Neutrophil (primary cell): Measurements from ENCODE around the gene FHOD3.

Experiments
- H3K27ac ChIP-seq: fragments of 200-600 bp; sonication (generic); 2 replicates; pipeline ENCODE4 v1.5.1; 2016; ENCODE audit warnings: mild to moderate bottlenecking, moderate library complexity
- H3K27me3 ChIP-seq: fragments of 200-600 bp; sonication (generic); 2 replicates; pipeline ENCODE4 v1.6.0; 2016; ENCODE audit warnings: mild to moderate bottlenecking
- H3K36me3 ChIP-seq: fragments of 200-600 bp; sonication (generic); 2 replicates; pipeline ENCODE4 v1.5.1; 2017
- H3K4me1 ChIP-seq, 2 experiments: fragments of 200-600 bp in 1 of 2; sonication (generic) in 1 of 2; 1 replicate in 1 of 2; 2 replicates in 1 of 2; pipeline versions ENCODE4 v1.5.1 to v1.6.1; 2013 to 2016; ENCODE audit warnings: low read depth in 1 of 2, low read length in 1 of 2, mild to moderate bottlenecking in 1 of 2, moderate library complexity in 1 of 2; ENCODE audit not compliant: control insufficient read depth in 1 of 2, insufficient read depth in 1 of 2
- H3K4me3 ChIP-seq, 2 experiments: fragments of 200-600 bp in 1 of 2; sonication (generic) in 1 of 2; 1 replicate in 1 of 2; 2 replicates in 1 of 2; pipeline ENCODE4 v1.5.1; 2013 to 2016; ENCODE audit warnings: low read depth in 1 of 2, low read length in 1 of 2, mild to moderate bottlenecking in 1 of 2, moderate library complexity in 1 of 2
- H3K9me3 ChIP-seq: fragments of 200-600 bp; sonication (generic); 2 replicates; pipeline ENCODE4 v1.5.1; 2016
- CTCF ChIP-seq: fragments of 200-600 bp; sonication (generic); IDR thresholded peaks from 2 replicates; pipeline ENCODE4 v1.5.1; 2016; ENCODE audit warnings: antibody characterized with exemption

The FHOD3 gene

DNA sequence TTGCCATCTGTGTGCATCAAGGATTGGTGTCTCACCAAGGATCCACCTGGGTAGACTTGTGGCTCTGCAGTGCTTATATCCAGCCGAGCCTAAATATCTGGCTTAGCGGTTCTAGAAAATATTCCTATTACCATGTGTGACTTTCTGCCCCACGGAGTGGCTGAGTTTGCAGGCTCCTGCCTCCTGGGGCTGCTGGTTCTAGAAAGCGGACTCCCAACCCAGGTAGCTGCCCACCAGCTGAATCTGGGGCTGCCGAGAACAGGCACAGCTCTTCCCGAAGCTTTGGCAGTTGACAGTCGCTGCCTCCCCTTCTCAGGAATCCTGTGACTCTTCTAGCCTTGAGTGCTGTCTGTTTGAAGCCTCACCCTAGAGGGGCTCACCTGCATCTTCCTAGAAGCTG is 426.7 kb downstream of the FHOD3 start:
- H3K4me1 ChIP-seq = no peaks in the 10 kb centered on the region
- H3K9me3 ChIP-seq = no peaks in the 10 kb centered on the region
- H3K27me3 ChIP-seq = no peaks in the 10 kb centered on the region
- no peak overlapping the region for H3K4me3 ChIP-seq
- no peaks in the 10 kb centered on the region for H3K36me3 ChIP-seq
- no peak overlapping the region for H3K27ac ChIP-seq
- TF ChIP-seq CTCF = no peak

DNA sequence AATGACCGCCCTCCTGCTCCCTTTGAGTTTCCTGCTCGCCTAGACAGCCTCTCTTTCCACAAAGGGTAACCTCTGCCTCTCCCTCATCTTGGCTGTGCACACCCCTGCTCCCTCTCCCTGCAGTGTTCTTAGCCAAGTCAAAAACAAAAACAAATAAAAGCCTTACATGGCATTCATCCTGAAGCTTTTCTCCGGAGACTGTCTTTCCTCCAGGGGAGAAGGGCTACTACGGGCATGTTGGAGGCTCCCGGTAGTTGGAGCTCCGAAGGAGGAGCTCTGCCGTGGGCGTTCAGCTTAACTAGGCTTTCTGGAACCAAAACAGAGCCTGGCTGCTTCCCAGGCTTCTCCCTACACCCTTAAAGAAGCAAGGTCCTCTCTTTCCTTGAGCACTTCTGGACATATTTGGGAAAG is 427.1 kb downstream of the FHOD3 start:
- no peak overlapping the region for H3K4me3 ChIP-seq
- TF ChIP-seq CTCF = no peak
- H3K36me3 ChIP-seq = no peaks in the 10 kb centered on the region

DNA sequence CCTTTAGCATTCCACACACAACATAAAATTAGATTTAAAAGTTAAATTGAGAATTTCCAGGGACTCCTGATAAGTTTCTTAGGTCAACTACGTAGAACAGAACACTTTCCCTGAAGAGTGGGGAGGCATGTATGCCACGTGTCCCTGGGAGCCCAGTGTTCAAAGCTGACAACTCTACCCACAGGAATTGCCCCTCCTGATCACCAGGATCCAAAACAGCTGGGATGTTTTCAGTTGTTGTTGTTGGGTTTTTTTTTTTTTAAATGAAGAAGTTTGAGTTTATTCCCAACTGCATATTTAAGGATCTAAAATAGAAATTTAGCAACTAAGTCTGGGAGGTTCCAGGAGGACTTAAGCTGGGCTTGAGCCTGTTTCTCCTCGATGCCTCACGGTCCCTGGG is 430.8 kb downstream of the FHOD3 start:
- Histone ChIP-seq H3K36me3 (no peaks in the 10 kb centered on the region), H3K4me1 (no peaks in the 10 kb centered on the region), H3K27ac (no peak overlapping the region), H3K9me3 (no peaks in the 10 kb centered on the region), H3K4me3 (no peak overlapping the region), H3K27me3 (no peaks in the 10 kb centered on the region)
- no peak for TF ChIP-seq CTCF

More for the DNA sequence above, 427.1 kb downstream of the FHOD3 start:
- Histone ChIP-seq H3K9me3 (no peaks in the 10 kb centered on the region), H3K27ac (no peak overlapping the region), H3K4me1 (no peaks in the 10 kb centered on the region), H3K27me3 (no peaks in the 10 kb centered on the region)

GRCh38 chr18:36729197-36729596 is 431.7 kb downstream of the FHOD3 start:
- no peaks in the 10 kb centered on the region for H3K4me1 ChIP-seq
- no peaks in the 10 kb centered on the region for H3K27me3 ChIP-seq
- no peak for TF ChIP-seq CTCF
- H3K4me3 ChIP-seq = no peak overlapping the region
- H3K27ac ChIP-seq = no peak overlapping the region
- H3K9me3 ChIP-seq = no peaks in the 10 kb centered on the region
- H3K36me3 ChIP-seq = no peaks in the 10 kb centered on the region

DNA sequence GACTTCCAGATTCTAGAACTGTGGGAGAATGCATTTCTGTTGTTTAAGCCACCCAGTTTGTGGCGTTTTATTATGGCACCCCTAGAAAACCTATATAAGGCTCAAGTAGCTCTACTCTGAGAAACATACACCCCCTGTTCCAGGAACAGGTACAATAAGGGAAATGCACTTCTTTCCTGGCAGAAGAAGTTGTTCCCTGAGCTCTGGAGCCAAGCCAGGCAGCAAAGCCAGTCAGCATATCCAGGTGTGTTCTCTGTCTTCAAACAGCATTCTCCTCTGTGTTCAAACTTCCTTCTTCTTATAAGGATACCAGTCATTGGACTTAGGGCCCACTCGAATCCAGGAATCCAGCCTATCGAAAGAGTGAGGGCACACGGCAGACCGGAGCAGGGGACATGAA is 434.8 kb downstream of the FHOD3 start:
- H3K4me1 ChIP-seq = no peaks in the 10 kb centered on the region
- no peak overlapping the region for H3K4me3 ChIP-seq
- H3K27me3 ChIP-seq = no peaks in the 10 kb centered on the region
- no peaks in the 10 kb centered on the region for H3K36me3 ChIP-seq
- no peak for TF ChIP-seq CTCF
- H3K9me3 ChIP-seq = no peaks in the 10 kb centered on the region
- H3K27ac ChIP-seq = no peak overlapping the region

DNA sequence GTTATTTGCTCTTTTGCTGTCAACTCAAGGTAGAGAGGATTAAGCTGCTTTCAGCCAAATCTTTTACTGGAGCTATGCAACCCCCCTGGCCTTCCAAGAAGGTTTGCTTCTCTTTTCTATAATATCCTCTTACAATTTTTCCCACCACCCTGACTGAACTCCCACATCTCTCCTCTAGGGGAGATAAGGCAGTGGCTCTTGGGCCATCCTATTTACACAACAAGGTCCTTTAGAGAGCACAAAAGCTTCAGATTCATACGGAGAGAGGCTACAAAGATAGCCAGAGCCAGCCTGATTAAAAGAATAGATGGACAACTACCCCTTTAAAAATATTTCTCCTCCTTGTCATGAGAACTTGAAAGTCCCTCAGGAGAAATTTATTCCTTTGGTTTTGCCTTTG is 435.6 kb downstream of the FHOD3 start:
- Histone ChIP-seq H3K4me1 (no peaks in the 10 kb centered on the region), H3K4me3 (no peak overlapping the region), H3K27ac (no peak overlapping the region), H3K36me3 (no peaks in the 10 kb centered on the region), H3K9me3 (no peaks in the 10 kb centered on the region), H3K27me3 (no peaks in the 10 kb centered on the region)
- TF ChIP-seq CTCF = no peak
